ENCODE data around the gene PARP12.

GRCh38 chr7:140021603-140022002 lies 41.1 kb downstream of the PARP12 start:
- no peak for TF ChIP-seq POLR2A (IDR thresholded peaks at IDR 0.05)
- TF ChIP-seq, protein P1, sequence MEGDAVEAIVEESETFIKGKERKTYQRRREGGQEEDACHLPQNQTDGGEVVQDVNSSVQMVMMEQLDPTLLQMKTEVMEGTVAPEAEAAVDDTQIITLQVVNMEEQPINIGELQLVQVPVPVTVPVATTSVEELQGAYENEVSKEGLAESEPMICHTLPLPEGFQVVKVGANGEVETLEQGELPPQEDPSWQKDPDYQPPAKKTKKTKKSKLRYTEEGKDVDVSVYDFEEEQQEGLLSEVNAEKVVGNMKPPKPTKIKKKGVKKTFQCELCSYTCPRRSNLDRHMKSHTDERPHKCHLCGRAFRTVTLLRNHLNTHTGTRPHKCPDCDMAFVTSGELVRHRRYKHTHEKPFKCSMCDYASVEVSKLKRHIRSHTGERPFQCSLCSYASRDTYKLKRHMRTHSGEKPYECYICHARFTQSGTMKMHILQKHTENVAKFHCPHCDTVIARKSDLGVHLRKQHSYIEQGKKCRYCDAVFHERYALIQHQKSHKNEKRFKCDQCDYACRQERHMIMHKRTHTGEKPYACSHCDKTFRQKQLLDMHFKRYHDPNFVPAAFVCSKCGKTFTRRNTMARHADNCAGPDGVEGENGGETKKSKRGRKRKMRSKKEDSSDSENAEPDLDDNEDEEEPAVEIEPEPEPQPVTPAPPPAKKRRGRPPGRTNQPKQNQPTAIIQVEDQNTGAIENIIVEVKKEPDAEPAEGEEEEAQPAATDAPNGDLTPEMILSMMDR (IDR thresholded peaks at IDR 0.05 in 8 of 11, conservative IDR thresholded peaks at IDR 0.05 in 3 of 11), result no peak
